NCI-H2196 treated with DMSO at 0.1 percent for 48 hours (cell line): ENCODE results near the gene CLIC4.
"Not testable (repeated sequence)": the region's sequence is repeated elsewhere in the genome, so short reads cannot be mapped to it uniquely, and the experiment has no call there.

Experiments
- DNase-seq: peaks from one replicate; lab custom pipeline; 2025; ENCODE audit not compliant: unreplicated experiment; lab: John Stamatoyannopoulos, UW

CLIC4 gene

DNA sequence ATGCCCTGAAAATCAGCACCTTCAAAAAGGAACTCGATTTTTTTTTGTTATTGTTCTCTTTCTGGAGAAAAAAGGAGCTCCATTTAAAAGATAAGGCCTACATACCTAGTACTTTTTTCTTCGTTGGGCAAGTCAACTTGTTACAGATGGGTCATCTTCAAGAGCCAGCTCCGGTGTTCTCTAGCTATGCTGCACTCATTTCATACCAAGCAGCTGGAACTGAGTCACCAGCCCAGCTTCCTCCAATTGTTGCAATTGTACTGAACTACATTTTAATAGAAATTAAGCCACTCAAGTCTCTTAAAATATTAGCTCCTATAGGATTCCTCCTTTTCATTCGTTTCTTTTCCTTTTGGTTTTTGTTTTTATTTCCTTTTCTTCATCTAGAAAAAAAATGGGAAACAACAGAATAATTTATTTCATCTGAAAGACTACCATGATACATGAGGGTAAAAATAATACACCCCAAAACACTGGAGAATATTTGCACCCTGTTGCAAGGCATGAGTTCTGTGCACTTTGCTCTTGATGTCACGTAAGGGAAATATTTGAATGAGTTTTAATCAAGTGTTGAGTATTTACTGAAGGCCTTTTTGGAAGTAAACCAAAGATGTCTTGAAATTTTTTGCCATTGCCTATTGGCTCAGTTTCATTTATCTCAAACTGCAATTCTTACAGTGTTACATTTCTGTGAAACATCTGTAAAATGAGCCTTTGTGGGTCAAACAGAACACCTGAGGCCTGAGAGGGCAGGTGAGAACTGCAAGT is 60.5 kb downstream of the CLIC4 start:
- no peak for DNase-seq

- no peak for DNase-seq
Observed at GRCh38 chr1:24806588-24806987, 61.3 kb downstream of the CLIC4 start.

DNA sequence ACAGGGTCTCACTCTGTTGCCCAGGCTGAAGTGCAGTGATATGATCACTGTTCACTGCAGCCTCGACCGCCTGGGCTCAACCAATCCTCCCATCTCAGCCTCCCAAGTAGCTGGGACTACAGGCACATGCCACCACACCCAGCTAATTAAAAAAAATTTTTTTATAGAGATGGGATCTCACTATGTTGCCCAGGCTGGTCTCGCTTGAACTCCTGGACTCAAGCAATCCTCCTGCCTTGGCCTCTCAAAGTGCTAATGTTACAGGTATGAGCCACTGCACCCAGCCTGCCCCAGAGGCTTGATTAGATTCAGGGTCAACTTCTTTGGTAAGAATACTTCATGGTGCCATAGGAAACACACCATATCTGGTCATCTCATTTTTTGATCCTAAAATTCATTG is 66.2 kb downstream of the CLIC4 start:
- not testable (repeated sequence) for DNase-seq

DNA sequence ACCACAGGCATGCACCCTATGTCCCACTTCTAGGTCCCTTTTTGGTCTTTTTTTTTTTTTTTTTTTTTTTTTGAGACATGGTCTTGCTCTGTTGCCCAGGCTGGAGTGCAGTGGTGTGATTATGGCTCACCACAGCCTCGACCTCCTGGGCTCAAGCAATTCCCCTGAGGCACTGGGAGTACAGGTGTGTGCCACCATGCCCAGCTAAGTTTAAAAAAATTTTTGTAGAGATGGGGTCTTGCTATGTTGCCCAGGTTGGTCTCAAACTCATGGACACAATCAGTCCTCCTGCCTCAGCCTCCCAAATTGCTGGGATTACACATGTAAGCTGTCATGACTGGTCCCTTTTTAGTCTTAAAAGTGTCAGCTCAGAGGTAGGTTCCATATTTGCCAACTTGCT is 75.0 kb downstream of the CLIC4 start:
- DNase-seq = not testable (repeated sequence)

- DNase-seq = no peak
Observed at GRCh38 chr1:24822887-24823286, 77.6 kb downstream of the CLIC4 start.

DNA sequence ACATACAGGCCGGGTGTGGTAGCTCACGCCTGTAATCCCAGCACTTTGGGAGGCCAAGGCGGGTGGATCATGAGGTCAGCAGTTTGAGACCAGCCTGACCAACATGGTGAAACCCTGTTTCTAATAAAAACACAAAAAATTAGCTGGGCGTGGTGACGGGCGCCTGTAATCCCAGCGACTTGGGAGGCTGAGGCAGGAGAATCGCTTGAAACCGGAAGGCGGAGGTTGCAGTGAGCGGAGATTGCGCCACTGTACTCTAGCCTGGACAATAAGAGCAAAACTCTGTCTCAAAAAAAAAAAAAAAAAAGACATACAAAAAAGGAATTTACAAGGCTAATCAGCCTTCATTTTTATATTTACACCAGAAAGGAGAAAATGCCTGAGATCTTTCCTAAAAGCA is 78.2 kb downstream of the CLIC4 start:
- not testable (repeated sequence) for DNase-seq

- no peak for DNase-seq
Observed at GRCh38 chr1:24825174-24825573, 79.9 kb downstream of the CLIC4 start.

GRCh38 chr1:24826510-24826909 is 81.3 kb downstream of the CLIC4 start:
- DNase-seq = no peak

- DNase-seq = no peak
Observed at GRCh38 chr1:24827379-24828135, 82.3 kb downstream of the CLIC4 start.

DNA sequence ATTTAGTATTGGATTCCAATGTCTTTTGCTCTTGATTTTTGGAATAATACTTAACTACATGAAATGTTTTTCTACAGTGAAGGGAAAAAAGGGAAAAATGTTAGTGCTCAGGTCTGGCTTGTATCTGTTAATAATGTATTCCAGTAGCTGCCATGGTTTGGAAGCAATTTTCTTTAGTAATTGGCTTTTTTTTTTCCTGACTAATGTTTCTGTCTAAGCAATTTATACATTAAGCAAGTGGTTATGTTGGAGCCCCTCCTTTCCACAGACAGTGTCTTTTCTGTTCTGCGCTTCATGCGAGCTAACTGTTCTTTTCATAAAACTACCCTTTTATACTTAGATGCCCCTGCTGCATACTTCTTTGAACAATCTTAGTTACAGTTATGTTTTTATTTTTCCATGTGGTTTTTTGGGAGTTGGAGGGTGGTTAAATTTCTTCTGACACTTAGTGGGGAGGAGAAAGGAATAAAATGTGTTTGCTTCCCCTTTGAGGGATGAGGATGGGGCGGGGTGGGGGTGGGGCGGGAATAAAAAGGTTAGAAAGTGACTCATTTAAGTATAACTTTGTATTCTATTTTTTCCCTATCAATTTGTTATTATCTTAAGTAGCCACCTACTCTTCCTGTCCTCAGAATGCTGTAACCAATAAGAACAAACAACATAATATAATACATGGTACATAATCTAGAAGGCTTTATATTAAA is 83.1 kb downstream of the CLIC4 start:
- no peak for DNase-seq

DNA sequence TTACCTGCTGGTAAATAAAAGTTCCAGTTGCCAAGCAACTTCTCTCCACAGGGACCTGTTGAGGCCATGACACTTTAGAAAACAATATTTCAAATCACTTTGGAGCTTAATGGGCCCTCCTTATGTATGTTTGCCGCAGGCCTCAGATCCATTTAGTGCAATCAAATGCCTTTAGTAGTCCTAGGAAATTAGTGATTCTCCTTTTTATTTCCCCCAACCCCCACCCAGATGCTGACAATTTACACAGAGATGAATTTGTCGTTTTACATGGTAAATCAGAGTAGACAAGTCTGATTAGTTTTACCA is 83.6 kb downstream of the CLIC4 start:
- DNase-seq = no peak

GRCh38 chr1:24830680-24831272 is 85.5 kb downstream of the CLIC4 start:
- DNase-seq = peak; percentile 61

GRCh38 chr1:24841593-24841992 is 96.3 kb downstream of the CLIC4 start:
- no peak for DNase-seq

DNA sequence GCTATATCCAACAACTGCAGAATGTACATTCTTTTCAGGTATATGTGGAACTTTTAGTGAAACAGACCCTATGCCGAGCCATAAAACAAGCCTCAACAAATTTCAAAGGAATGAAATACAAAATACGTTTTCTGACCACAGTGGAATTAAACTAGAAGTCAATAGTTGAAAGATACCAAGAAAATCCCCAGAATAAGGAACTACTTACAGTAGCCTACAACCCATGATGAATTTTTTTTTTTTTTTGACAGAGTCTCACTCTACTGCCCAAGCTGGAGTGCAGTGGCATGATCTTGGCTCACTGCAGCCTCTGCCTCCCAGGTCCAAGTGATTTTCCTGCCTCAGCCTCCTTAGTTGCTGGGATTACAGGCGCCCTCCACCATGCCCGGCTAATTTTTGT is 101.4 kb downstream of the CLIC4 start:
- no peak for DNase-seq

GRCh38 chr1:24847995-24848881 is 103.0 kb downstream of the CLIC4 start:
- DNase-seq = peak; percentile 75

DNA sequence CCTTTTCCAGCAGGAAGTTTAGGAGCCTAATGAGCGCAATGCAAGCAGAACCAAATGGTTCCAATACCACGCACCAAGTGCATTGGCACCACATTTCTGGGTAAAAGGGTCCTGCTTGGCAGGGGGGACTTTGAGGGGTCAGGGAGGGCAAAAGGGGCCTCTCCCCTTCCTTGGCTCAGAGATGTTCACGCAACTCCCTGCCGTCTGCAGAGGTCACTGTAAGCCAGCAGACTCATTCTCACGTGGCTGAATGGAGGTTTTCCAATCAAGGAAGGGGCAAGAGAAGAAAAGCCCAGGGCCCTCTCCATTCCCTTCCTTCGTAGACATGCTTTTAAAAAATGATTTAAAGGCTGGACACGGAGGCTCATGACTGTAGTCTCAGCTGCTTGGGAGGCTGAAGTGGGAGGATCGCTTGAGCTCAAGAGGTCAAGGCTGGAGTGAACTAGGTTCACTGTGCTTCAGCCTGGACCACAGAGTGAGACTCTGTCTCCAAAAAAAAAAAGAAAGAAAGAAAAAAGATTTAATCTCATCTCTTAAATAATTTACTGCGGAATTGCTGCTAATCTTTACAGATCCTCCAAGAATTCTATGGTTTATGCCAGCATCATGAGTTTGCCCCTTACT is 104.5 kb downstream of the CLIC4 start:
- DNase-seq = no peak

GRCh38 chr1:24850328-24850920 is 105.2 kb downstream of the CLIC4 start:
- DNase-seq = no peak

- no peak for DNase-seq
Observed at GRCh38 chr1:24853649-24854048, 108.4 kb downstream of the CLIC4 start.

GRCh38 chr1:24855474-24855873 is 110.2 kb downstream of the CLIC4 start:
- no peak for DNase-seq
